Fibroblast of skin of right quadriceps (primary cell): ENCODE data around the gene CLDN6.
A peak's percentile ranks its signal among the peaks of the same experiment; 100 is the strongest.

Source experiments
- DNase-seq: peaks from one replicate; pipeline ENCODE4 v3.0.0-alpha.2; 2013

Gene CLDN6

DNA sequence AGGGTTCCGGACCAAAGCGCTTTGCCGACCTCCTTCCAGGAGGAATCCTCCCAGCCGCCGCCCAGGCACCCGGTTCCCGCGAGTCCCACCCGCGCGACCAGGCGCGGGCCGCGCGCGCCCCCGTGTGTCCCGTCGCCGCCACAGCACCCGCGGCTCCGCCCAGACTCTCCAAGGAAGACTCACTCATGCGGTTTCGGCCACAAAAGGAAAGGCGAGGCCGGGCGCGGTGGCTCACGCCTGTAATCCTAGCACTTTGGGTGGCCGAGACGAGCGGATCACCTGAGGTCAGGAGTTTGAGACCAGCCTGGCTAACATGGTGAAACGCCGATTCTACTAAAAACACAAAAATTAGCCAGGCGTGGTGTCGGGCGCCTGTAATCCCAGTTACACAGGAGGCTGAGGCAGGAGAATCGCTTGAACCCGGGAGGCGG lies 34.3 kb downstream of the CLDN6 start:
- peak; percentile 78 for DNase-seq

DNA sequence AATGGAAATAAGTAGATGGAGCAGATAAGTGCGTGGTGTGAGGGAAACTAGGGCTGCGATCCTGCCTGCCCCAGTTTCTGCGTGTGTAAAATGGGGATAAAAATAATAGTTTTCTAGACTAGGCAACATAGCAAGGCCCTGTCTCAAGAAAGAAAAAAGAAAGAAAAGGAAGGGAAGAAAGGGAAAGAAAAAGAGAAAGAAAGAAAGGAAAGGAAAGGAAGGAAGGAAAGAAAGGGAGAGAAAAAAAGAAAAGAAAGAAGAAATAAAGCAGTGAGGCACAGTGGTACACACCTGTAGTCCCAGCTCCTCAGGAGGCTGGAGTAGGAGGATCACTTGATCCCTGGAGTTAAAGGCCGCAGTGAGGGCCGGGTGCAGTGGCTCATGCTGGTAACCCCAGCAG lies 35.6 kb downstream of the CLDN6 start:
- no peak for DNase-seq

DNA sequence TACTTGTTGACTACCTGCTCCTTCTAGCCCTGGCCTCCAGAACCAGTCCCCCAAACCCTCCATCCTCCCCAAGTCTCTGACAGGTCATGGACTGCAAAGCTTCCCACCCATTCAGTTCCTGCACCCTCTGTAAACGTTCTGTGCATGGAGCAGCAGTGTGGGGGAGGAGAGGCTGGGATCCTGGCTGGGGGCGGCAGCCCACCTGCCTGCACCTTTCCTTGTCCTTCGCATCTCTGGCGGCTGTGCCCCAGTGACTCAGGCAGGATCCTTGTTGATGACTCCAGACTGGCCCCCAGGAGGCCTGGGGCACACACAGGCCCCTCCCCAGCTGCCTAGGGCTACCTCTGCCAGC lies 36.1 kb downstream of the CLDN6 start:
- DNase-seq = no peak

DNA sequence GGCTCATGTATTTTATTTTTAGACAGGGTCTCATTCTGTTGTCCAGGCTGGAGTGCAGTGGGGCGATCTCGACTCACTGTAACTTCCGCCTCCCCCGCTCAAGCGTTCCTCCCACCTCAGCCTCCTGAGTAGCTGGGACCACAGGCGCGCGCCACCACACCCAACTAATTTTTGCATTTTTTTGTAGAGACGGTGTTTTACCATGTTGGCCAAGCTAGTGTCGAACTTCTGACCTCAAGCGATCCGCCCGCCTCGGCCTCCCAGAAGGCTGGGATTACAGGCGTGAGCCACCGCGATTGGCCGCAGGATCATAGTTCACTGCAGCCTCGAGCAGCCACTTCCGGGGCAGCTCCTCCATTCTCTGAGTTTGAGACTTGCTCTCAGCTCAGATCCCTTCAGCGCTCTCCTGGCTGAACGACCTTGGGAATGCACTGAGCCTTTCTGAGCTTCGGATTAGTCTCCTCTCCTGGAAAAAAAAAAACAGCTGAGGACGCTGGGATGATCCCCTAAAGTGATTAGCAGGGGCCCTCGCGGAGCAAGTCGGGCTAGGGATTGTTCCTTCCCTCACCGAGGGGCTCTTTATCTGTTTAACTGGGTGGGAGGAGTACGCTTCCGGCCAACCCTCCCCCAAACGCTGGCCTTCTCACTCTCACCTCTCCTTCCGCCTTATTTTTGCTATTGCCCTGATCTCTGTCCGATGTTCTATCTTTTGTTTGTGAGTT lies 36.6 kb downstream of the CLDN6 start:
- no peak for DNase-seq

DNA sequence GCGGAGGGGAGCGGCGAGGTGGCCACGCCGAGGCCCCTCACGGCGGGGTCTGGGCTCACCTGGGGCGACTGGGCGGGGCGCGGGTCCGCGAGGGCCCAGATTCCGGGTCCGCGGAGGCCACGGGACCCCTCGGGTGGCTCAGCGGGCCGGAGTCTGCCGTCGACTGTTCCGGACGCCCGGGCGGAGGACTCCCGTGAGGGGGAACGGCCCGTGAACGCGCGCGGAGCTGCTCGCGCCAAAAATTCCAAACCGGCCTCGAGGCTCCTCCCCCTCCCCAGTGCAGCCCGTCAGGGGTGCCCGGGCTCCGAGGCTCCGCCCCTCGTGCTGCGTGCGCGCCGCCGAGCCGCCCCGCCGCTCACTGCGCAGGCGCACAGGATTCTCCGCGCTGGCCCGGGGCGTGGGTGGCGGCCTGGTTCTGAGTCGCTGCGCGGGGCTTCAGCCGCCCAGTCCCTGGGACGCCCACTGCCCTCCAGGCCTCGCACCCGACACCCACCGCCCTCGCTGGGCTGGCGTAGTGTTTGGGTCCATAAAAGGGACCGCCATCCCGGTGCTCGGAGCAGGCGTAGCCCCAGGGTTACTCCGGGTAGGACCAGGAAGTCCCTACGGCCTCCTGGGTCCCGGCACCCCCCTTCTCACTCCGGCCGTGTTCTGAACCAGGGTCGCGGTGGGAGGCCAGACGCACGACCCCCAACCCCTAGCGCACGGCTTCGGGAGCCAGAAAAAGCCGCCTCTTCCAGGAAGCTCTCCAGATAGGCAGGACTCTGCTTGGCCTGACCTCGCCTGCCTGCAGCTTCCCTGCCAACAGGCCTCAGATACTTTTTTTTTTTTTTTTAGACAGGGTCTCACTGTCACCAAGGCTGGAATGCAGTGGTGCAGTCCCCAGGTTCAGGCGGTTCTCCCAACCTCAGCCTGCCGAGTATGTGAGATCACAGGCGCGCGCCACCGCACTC lies 37.5 kb downstream of the CLDN6 start, which contains the start of gene PKMYT1:
Gene PKMYT1 (minus strand): TSS at position 220 of the 950 bp plus-strand sequence. CDS start 789 bp downstream, outside the sequence.
- DNase-seq = peak; percentile 85

DNA sequence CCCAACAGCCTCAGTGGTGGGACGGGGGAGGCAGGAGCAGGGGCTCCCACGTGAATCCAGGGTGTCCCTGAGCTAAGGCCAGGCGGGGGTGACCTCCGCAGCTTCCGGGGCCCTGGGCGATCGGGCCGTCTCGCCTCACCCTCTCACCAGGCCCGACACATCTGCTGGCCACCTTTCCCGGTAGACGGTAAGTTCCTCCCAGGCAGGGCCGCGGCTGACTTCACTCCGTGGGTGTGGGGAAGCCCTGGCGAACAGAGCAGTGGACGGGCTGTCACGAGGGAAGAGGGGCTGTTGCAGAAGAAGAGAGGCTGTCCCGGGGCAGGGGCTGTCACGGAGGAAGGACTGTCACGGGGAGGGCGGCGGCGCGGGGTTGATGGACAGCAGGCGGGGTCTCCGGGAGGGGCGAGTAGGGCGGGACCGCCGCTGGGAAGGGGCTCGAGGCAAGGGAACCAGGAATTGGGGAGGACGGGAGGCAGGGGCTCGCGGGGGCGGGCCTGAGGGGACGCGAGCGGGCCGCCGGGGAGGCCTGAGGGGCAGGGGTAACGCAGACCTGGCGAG lies 38.2 kb downstream of the CLDN6 start:
- no peak for DNase-seq

DNA sequence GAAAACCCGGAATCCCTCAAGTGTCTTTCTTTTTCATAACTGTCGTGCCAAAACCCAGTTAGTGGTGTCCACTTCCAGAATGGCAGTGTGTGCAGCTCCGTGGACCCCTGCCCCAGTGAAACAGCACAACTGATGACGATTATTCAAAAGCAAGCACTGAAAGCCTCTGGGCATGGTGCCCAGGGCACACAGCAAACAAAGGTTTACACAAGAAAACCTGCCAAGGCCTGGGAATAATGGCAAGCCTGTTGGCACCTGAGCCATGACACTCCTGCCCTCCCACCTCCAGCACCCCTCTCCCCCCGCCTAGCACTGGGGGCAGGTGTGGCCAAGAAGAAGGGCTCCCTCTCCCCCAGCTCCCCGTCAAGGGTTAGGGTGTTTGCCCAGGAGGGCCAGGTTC lies 40.5 kb downstream of the CLDN6 start:
- no peak for DNase-seq

DNA sequence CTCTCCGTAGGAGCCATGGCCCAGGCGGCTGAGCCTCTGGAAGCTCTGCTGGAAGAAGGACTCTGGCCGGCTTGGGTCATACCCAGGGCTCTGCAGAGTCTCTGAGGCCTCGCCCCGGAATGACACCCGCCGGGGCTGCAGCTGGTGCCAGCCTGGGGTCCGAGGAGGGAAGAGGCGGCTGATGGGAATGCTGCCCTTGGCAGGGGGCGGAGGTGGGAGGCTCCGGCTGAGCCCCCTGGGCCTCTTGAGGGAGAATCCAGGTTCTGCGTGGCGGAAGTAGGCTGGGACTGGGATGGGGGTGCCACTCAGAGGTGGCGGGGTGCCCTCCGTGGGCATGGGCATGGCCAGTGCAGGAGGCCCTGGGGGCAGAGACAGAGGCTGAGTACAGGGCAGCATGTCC lies 41.3 kb downstream of the CLDN6 start:
- no peak for DNase-seq

DNA sequence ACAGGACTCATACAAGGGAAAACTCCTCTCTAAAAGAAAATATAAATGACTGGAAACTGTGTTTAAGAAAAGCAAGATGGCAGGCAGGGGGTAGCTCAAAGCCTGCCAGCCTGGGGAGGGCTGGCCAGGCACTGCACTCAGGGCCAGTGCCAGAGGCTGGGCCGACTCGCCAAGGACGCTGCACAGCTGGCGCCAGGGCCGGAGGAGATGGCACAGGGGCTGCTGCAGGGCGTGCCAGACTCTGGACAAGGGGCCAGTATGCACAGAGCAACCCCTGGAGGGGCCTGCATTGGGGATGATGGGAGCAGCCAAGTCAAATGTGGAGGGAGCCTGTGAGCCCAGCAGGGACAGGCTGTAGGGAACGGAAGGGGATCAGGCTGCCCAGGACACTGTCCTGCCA lies 41.8 kb downstream of the CLDN6 start:
- DNase-seq = no peak

DNA sequence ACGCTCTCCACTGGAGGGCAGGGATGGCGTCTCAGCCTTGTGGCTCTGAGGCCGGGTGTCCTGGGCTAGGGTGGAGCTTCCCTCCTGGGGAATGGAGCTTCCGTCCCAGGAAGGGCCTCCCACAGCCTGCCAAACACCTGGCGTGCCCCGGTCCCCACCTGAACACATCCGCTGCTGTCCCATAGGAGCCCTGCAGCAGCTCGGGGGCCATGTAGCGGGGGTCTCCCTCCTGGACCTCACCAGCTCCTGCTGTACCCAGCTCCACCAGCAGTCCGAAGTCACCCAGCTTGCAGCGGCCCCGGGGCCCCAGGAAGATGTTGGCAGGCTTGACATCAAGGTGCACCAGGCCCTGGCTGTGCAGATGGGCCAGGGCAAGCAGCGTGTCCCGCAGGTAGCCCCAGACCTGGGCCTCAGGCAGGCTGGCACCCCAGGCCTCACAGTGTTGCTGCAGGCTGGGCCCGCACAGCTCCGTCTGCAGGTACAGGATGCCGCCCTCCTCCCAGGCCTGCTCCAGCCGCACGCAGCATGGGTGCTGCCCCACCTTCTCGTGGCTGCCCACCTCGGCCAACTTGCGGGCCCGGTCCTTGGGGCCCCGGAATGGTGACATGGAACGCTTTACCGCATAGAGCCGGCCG lies 42.7 kb downstream of the CLDN6 start:
- no peak for DNase-seq

DNA sequence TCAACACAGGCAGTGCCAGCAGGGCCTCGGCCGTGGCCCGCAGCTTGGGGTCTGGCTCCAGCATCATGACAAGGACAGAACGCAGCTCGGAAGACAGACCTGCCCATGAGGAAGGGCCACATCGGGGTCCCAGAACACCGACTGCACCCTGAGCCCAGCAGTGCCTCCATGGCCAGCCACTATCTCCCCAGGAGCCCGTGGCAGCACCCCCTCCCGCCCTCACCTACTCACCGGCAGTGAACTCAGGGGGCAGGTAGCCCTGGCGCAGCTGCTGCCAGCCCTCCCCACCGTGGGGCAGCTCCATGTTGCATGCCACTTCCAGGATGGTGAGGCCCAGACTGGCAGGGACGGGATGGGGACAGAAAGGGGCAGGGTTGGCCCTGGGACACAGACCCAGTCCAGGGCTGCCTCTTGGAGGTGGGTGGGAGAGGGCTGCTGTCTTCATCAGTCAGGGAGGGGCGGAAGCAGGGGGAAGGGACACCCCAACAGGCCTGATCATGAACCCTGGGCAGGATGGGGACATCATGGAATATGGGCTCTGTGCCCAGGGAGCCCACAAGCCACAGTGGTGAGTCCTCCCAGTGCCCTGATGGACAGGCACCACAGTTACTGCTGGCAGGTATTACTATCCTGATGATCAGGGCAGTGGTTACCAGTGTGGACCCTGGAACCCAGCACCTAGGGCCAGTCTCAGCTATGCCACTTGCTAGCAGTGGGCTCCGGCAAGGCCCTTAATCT lies 43.5 kb downstream of the CLDN6 start:
- no peak for DNase-seq

DNA sequence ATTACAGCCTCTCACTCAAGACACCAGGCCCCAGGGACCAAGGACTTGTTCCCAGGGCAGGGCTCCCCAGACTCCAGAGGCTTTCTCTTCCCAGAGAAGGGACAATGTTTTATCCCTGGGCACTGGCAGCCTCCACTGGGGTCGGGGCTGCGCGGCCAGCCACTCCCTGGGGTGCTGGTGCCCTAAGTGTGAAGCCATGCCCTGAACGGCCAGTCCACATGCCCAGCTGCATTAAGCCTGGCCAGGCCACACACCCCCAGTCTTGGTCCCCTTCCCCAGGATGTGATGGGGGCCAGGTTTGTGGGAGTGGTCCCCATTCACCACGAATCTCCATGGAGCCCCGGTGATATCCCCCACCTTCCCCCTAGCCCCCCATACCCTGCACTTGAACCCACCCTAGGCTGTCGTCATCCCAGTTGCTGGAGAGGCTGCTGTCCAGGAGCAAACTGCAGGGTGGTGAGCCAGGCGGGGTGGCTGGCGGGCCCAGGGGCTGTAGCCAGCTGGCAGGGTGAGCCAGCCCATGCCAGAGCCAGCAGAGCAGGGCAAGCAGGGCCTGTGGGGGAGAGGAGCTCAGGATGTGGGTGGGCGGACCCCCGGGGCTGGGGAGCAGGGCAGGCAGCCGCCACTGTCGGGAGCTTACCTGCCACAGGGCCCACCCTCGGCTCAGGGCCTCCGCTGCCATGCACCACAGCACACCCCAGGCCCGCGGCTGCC lies 44.2 kb downstream of the CLDN6 start:
- DNase-seq = no peak

DNA sequence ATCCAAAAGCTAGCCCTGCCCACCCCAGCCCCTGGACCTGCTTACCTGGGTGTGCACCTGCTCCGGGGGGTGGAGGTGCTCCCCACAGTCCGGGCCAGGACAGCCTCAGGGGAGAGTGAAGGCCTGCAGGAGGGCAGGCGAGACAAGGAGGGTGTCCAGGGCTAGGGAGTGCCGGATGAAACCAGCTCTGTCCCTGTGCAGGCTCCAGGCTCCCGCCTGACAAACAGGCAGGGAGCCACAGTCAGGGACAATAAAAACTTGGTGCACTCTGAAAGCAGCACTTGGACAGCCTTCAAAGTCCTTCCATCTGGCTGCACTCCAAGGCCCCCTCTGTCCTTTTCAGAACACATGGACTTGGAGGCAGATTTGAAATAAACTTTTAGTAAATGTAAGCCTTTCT lies 44.9 kb downstream of the CLDN6 start:
- DNase-seq = no peak

DNA sequence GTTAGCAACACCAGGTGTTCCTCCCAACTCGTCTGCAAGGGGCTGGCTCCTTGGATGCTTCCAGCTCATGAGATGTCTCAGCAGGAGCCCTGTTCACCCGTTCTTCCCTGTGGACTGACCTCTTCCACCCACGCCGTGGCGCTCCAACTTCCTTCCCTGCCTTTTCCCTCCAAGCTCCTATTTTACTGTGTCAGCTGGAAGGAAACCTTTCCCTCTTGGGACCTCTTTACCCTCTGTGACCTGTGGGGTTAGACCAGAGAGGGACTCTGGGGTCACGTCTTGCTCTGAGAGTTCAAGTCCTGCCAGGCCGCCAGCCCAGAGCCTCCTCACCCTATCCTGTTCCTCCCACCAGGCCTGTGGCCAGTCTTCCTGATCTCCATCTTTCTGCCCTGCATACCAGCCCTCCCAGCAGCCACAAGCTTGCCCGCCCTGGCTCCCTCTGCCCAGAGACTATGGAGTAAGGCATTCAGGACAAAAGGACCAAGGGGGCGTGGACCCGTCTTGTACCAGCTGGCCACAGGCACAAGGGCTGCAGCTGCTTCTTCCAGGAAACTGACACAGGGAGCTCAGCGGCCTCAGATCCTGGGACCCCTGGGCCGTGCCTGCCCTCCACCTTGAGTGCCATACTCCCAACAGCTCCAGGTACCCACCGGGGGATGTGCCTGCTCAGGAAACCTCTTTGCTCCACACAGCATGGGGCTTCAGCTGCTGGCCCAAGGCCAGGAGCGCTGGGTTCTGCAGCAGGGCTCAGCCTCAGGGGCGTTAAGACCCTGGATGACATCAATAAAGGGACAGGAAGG lies 45.8 kb downstream of the CLDN6 start:
- DNase-seq = no peak

DNA sequence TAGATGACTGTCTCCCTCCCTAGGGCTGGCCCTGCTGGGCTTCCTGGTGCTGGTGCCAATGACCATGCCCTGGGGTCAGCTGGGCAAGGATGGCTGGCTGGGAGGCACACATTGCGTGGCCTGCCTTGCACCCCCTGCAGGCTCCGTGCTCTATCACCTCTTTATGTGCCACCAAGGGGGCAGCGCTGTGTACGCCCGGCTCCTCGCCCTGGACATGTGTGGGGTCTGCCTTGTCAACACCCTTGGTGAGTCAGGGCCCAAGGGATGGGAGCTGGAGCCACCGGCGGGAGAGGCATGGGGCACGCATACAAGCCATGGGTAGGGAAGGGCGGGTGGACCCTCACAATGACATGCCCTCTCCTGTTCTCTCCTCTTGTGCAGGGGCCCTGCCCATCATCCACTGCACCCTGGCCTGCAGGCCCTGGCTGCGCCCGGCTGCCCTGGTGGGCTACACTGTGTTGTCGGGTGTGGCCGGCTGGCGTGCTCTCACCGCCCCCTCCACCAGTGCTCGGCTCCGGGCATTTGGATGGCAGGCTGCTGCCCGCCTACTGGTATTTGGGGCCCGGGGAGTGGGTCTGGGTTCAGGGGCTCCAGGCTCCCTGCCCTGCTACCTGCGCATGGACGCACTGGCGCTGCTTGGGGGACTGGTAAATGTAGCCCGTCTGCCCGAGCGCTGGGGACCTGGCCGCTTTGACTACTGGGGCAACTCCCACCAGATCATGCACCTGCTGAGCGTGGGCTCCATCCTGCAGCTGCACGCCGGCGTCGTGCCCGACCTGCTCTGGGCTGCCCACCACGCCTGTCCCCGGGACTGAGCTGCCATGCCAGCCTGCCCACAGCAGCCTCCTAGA lies 46.6 kb downstream of the CLDN6 start:
- DNase-seq = no peak

DNA sequence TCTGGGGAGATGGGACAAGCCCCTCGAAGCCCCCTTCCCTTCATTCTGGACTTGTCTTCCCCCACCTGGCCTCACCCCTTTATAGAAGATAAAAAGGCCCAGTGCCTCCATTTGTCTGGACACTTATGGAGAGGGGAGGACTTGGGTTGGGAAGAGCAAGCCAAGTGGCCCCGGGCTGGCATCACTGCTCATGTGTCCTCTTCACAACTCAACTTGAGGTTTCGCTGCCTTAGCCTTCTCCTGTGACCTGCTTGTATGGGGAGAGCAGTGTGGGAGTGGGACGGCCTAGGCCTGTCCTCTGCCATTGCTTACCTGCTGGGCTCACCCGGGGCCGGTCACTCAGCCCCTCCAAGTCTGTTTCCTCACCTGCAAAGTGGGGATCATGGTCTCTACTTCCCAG lies 47.4 kb downstream of the CLDN6 start:
- no peak for DNase-seq

DNA sequence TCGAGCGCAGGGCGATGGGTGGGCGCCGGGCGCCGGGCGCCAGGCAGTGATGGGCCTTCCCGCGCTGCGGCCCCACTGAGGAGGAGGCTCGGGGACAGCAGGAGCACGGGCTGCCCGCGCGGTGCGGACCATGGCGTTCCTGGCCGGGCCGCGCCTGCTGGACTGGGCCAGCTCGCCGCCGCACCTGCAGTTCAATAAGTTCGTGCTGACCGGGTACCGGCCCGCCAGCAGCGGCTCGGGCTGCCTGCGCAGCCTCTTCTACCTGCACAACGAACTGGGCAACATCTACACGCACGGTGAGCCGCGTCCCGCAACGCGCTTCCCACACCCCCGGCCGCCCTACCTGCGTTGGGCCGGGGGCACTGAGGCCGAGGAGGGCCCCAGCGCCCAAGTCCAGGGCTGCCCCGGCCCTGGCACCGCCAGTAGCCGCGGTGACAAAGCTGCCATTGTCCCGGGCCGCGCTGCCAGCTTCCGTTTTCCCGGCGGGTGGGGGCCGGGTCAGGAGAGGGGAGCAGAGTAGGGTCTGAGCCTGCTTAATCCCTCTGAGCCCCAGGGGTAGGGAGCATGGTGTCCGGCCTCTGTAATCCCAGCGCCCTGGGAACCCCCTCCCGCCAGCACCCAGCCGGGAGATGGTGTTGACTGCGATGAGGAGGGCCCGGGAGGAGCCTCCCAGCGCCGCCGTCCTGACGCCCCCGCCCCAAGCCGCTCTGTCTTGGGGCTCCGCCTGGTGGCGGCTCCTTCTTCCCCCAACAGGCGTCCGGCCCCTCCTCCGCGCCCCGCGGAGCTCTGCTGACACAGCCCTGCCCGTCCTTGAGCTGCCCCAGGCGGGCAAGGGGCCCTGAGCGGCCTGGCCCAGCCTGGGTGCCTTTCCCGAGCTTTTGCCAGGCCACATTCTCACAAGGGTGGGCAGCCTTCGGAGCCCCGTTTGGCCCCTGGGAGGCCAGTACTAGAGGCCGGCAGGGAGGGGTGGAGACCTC lies 48.1 kb downstream of the CLDN6 start:
- peak; percentile 52 for DNase-seq

DNA sequence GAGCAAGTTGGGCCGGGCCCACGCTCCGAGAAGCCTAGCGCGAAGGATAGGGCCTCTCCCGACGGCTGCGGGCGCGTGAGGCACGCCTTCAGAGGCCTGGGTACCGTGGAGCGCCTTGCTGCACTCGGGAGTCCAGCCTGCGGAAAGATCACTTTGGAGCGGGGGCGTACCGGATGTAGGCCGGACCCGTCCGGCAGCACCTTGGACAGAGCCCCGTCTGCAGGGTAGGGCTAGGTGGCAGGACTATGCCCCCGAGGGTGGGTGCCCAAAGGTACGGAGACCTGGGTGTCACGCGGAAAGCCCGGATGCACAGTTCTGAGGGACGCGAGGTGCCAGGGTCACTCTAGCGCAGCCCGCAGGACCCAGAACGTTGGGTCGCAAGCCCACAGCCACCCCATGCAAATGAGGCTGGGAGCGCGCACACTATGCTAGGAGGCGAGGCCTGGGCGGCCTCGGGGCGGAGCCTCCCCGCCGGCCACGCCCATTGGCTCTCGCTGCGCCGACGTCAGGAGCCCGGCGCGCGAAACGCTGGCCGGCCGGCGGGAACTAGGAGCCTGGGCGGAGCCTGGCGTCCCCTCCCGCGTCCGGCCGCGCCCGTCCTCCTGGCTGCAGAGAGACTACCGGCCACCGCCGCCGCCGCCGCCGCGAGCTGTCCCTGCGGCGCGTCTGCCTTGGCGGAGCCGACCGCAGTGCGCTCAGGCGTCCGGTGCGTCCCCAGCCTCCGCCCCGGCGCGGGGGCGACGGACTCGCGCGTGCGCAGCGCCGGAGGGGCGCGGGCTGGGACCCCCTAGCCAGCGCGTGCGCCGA lies 49.0 kb downstream of the CLDN6 start, which contains the start of gene PAQR4:
Gene PAQR4 (plus strand): TSS at position 611 of the 807 bp plus-strand sequence. CDS start 327 bp downstream, outside the sequence.
- DNase-seq = peak; percentile 82
